HG02623 (cell line): Measurements from ENCODE around the gene SPC24.

Experiments
- ATAC-seq: cut with Tn5 transposase; IDR thresholded peaks from one replicate; pipeline ENCODE4 v1.9.1; 2021; ENCODE audit warnings: moderate library complexity; ENCODE audit not compliant: unreplicated experiment

The SPC24 gene

GRCh38 chr19:11155373-11156120, at the start of gene SPC24:
TSS of gene SPC24 (minus strand) at chr19:11155782. CDS start at chr19:11155776, 6 bp downstream.
- peak; percentile 98 for ATAC-seq

- no peak for ATAC-seq
Observed at GRCh38 chr19:11204943-11205349, 49.4 kb upstream of the SPC24 start.

- ATAC-seq: no peak
Observed at GRCh38 chr19:11204076-11204602, 48.6 kb upstream of the SPC24 start.

- ATAC-seq: no peak
Observed at GRCh38 chr19:11203194-11204075, 47.9 kb upstream of the SPC24 start.

- ATAC-seq: no peak
Observed at GRCh38 chr19:11202488-11203193, 47.1 kb upstream of the SPC24 start.

GRCh38 chr19:11201791-11202190, 46.2 kb upstream of the SPC24 start:
- no peak for ATAC-seq

- ATAC-seq: no peak
Observed at GRCh38 chr19:11200931-11201330, 45.3 kb upstream of the SPC24 start.

GRCh38 chr19:11200015-11200574, 44.5 kb upstream of the SPC24 start:
- no peak for ATAC-seq

- ATAC-seq: no peak
Observed at GRCh38 chr19:11199517-11199916, 43.9 kb upstream of the SPC24 start.

GRCh38 chr19:11198769-11199424, 43.3 kb upstream of the SPC24 start:
- ATAC-seq: no peak

GRCh38 chr19:11198175-11198534, 42.6 kb upstream of the SPC24 start:
- ATAC-seq: no peak

- ATAC-seq: peak; percentile 68
Observed at GRCh38 chr19:11197291-11198174, 42.0 kb upstream of the SPC24 start, which contains the start of gene KANK2. TSS of gene KANK2 (minus strand) at chr19:11197545. CDS start at chr19:11194511, 3,034 bp downstream.

- ATAC-seq: no peak
Observed at GRCh38 chr19:11196406-11197287, 41.1 kb upstream of the SPC24 start.

GRCh38 chr19:11195681-11196080, 40.1 kb upstream of the SPC24 start:
- ATAC-seq: no peak

- ATAC-seq: no peak
Observed at GRCh38 chr19:11194656-11195558, 39.3 kb upstream of the SPC24 start.

GRCh38 chr19:11194173-11194572, 38.6 kb upstream of the SPC24 start:
- no peak for ATAC-seq
